T-helper 1 cell (primary cell): ENCODE results near the gene C5orf34.
"Not testable (repeated sequence)": the region's sequence is repeated elsewhere in the genome, so short reads cannot be mapped to it uniquely, and the experiment has no call there.

Source experiments
- DNase-seq, 5 donors: peaks; one replicate each; pipeline ENCODE4 v3.0.0-alpha.2; 2012 to 2020
- total RNA-seq, 4 donors: gene quantifications; one replicate each; lab custom pipeline; 2026; lab: John Stamatoyannopoulos, UW

The C5orf34 gene, protein sequence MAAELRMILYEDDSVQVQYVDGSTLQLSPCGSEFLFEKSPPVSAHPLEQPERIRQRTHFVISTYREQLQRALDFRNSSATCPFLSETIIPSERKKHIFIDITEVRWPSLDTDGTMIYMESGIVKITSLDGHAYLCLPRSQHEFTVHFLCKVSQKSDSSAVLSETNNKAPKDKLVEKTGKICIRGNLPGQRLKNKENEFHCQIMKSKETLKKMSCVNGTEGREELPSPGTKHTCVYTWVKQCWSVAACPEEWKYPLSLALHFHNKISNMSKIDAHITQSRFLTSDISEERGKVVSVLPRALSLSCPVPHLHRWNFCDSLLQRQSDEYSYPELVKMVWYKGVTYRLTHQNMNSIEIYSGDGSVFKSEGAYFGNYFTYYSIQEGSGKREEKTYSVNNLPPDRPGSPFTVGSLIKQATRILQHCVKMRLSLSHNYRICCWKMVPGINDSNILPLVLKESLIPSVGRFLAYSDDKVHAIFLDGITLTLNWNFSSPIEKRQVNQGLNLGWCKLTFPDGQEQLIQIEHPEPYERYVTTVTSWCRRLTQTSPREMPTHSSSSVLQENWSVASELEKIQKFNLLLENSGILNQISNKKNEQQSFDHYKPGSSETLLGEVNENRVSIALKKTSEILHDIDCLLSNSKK
- total RNA-seq, result 1.1 to 3.9 (median 2.5) reads per million in 4 donors

DNA sequence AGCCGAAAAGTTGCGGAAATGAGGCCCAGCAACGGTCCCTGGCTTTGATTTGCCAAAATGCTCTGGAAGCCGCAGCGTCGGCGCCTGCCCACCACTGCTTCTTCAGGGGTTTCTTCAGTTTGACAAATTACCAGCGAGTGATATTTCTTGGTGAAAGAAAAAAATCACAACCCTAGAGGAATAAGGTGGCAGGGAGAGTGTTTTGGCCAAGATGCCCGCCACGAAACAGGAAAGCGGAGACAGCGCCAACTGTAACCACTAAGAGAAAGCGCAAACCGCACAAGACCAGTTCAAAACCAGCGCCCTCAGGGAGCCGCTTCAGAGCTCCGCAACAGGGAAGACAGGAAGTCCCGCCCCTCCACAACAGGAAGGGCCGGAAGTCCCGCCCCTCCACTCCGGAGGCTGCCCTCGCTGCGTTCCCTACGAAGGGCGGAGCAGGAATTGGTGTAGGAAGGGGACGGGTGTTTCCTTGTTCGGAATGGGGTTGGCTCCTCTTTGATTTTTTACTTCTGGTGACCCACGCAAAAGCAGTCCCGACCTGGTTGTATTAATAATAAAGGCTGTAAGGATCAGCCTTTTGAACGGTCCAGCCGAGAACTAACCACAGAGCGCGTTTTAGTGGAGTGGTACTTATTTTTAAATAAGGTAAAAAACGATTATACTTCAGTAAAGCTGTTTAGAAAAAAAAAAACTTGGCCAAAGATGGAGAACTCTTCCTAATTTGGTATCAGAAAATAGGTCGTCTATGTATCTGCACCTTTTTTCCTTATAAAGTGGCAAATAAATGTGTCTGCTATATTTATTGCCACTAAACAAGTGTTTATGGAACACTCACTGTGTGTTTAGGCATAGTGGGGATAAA, at the start of gene C5orf34:
Gene C5orf34, minus strand, starts transcription at position 333 of the 862 bp plus-strand sequence. CDS start 5,809 bp downstream, outside the sequence.
- DNase-seq, result peak; percentile 88 to 94 (median 91)

GRCh38 chr5:43564289-43564850, 49.4 kb upstream of the C5orf34 start:
- no peak for DNase-seq

- DNase-seq, result no peak
Observed at GRCh38 chr5:43563321-43563720, 48.4 kb upstream of the C5orf34 start.

GRCh38 chr5:43561356-43561755, 46.4 kb upstream of the C5orf34 start:
- no peak for DNase-seq

DNA sequence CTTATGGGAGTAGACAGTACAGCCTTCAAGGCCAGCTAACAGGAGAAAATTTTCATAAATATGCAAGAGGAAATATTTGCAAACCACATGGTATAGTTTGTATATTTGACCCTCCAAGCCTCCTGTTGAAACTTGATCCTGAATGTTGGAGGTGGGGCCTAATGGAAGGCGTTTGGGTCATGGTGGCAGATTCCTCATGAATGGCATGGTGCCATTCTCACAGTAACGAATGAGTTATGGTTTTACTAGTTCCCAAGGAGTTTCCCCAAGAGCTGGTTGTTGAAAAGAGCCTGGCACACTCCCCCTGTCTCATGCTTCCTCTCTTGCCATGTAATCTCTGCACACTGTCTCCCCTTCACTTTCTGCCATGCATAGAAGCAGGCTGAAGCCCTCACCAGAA, 45.2 kb upstream of the C5orf34 start:
- no peak for DNase-seq

GRCh38 chr5:43556857-43557542, 42.1 kb upstream of the C5orf34 start, which contains the start of gene PAIP1:
Gene PAIP1 (minus strand): TSS chr5:43557077. CDS start chr5:43556846, 231 bp downstream.
- DNase-seq, result peak; percentile 67 to 88 (median 76)

- DNase-seq, result not testable (repeated sequence)
Observed at GRCh38 chr5:43556607-43556856, 41.6 kb upstream of the C5orf34 start.

GRCh38 chr5:43555895-43556606, 41.1 kb upstream of the C5orf34 start:
- peak; percentile 19 to 42 (median 30) for DNase-seq

GRCh38 chr5:43554497-43554896, 39.5 kb upstream of the C5orf34 start:
- DNase-seq, result no peak

GRCh38 chr5:43553381-43553780, 38.4 kb upstream of the C5orf34 start:
- no peak for DNase-seq

DNA sequence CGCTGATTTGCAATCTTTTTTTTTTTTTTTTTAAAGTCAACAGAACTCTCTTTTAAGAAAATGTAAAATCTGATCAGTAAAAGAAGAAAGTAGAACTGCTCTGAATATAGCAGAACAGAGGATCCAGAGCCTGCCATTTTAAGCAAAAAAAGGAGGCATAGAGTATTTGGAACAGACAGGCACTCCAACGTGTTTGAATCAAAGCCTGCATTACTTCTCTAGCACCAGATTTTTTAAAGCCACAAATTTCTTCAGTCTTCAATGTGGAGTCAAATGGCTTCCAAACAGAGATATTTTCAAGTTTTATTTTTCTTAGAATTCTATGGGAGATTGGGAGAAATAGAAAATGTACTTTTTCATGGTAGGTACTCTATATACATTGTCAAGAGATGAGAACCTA, 36.8 kb upstream of the C5orf34 start:
- no peak for DNase-seq

GRCh38 chr5:43549272-43549671, 34.3 kb upstream of the C5orf34 start:
- not testable (repeated sequence) for DNase-seq

GRCh38 chr5:43548358-43548757, 33.4 kb upstream of the C5orf34 start:
- no peak for DNase-seq

DNA sequence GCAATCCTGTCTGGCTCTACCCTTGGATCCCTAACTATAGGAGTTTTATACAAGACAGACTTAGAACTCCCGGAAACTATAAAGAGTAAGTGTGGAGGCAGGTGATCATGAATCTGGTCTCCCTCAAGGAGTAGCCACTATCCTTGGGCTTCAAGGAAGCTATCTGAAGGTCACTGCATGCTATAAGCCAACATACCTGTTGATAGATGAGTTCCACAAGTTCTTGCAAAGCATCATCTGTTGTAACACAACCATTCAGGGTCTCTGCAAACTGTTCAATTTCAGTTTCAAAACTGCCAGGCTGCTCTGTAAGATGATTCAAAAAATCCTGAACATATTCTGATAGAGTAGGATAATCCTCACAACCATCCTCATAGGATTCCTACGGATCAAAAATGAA, 32.6 kb upstream of the C5orf34 start:
- DNase-seq, result no peak

GRCh38 chr5:43543434-43543833, 28.5 kb upstream of the C5orf34 start:
- DNase-seq, result no peak

DNA sequence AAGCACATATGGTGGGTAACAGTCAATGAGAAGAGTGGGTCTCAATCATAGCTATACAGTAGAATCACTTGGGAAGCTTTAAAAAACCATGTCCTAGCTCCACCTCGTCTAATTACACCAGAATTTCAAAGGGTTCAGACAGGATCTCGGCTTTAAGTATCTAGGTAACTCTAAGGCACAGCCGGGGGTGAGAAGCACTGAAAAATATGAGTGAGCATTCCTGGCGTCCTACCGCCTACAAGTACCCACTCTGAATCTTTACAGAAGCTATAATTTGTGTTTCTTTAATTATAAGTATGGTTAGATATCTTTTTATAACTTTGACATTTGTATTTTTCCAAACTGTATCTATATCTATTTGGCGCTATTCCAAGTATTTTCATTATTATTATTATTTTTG, 25.8 kb upstream of the C5orf34 start:
- DNase-seq, result no peak

- no peak for DNase-seq
Observed at GRCh38 chr5:43536972-43537371, 22.0 kb upstream of the C5orf34 start.

- DNase-seq, result peak in 1 of 5 donors; percentile 25
Observed at GRCh38 chr5:43533646-43534045, 18.7 kb upstream of the C5orf34 start.

GRCh38 chr5:43530648-43531047, 15.7 kb upstream of the C5orf34 start:
- no peak for DNase-seq

GRCh38 chr5:43523662-43524072, 8.7 kb upstream of the C5orf34 start:
- DNase-seq, result no peak

DNA sequence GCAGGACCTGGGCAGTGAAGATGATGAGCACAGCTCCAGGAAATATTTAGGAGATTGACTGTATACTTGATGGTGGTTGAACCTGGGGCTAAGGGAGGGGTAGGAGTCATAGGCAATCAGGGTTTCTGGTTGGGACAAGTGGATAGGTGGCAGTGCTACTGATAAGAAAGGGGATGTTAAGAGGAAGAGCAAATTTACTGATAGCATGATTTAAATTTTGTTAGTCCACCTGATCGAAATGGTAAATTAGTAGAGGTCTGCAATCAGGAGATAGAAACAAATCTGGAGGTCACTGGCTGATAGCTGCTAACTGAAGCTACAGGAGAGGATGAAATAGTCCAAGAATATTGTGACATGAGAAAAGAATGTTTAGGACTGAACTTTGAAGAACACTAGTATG, 5.7 kb upstream of the C5orf34 start:
- no peak for DNase-seq

- no peak for DNase-seq
Observed at GRCh38 chr5:43515678-43516048, 715 bp upstream of the C5orf34 start.
